ENCODE data around the gene MIB1. TPM values are rescaled to one million over a fixed set of nuclear protein-coding genes. Genes with fewer than 3 reads are reported as not detected.
"Not testable (repeated sequence)": the region's sequence is repeated elsewhere in the genome, so short reads cannot be mapped to it uniquely, and the experiment has no call there.

The MIB1 gene
- total and polyA plus RNA-seq, 9 donors: 24.4 to 58.9 (median 41.4) TPM

- Histone ChIP-seq H3K4me3 (ENCODE audit: low read length) (no peak overlapping the region), H3K27ac (ENCODE audit: low read length) (no peak overlapping the region), H3K4me1 (ENCODE audit: control insufficient read depth, insufficient read depth, low read length) (peaks cover 3% of the 10 kb centered on the region), H3K36me3 (ENCODE audit: control insufficient read depth, insufficient read depth, low read length) (peaks cover 5% of the 10 kb centered on the region), H3K27me3 (ENCODE audit: control insufficient read depth, insufficient read depth, low read length) (no peaks in the 10 kb centered on the region), H3K9me3 (replicated peaks; ENCODE audit: control insufficient read depth, low read depth, low read length) (no peaks in the 10 kb centered on the region)
- DNase-seq: no peak
- WGBS (ENCODE audit: insufficient coverage): no CpG with 5 or more reads among the region's 6 CpGs
Observed at GRCh38 chr18:21761471-21762115, 21.0 kb downstream of the MIB1 start.

GRCh38 chr18:21762181-21762772 lies 21.7 kb downstream of the MIB1 start:
- no peak for DNase-seq
- peaks cover 10% of the 10 kb centered on the region for H3K36me3 ChIP-seq (ENCODE audit: control insufficient read depth, insufficient read depth, low read length)

GRCh38 chr18:21763846-21764646 lies 23.5 kb downstream of the MIB1 start:
- Histone ChIP-seq H3K27ac (ENCODE audit: low read length) (no peak overlapping the region), H3K4me1 (ENCODE audit: control insufficient read depth, insufficient read depth, low read length) (peaks cover 3% of the 10 kb centered on the region), H3K27me3 (ENCODE audit: control insufficient read depth, insufficient read depth, low read length) (no peaks in the 10 kb centered on the region), H3K9me3 (replicated peaks; ENCODE audit: control insufficient read depth, low read depth, low read length) (no peaks in the 10 kb centered on the region), H3K4me3 (ENCODE audit: low read length) (no peak overlapping the region), H3K36me3 (ENCODE audit: control insufficient read depth, insufficient read depth, low read length) (peaks cover 23% of the 10 kb centered on the region)
- no CpG with 5 or more reads among the region's 3 CpGs for WGBS (ENCODE audit: insufficient coverage)
- no peak for DNase-seq

More at GRCh38 chr18:21762181-21762772, 21.7 kb downstream of the MIB1 start:
- Histone ChIP-seq H3K9me3 (replicated peaks; ENCODE audit: control insufficient read depth, low read depth, low read length) (no peaks in the 10 kb centered on the region), H3K4me3 (ENCODE audit: low read length) (no peak overlapping the region), H3K27me3 (ENCODE audit: control insufficient read depth, insufficient read depth, low read length) (no peaks in the 10 kb centered on the region), H3K4me1 (ENCODE audit: control insufficient read depth, insufficient read depth, low read length) (peaks cover 3% of the 10 kb centered on the region), H3K27ac (ENCODE audit: low read length) (no peak overlapping the region)

GRCh38 chr18:21769206-21769605 lies 28.6 kb downstream of the MIB1 start:
- Histone ChIP-seq H3K9me3 (replicated peaks; ENCODE audit: control insufficient read depth, low read depth, low read length) (no peaks in the 10 kb centered on the region), H3K4me3 (ENCODE audit: low read length) (no peak overlapping the region), H3K36me3 (ENCODE audit: control insufficient read depth, insufficient read depth, low read length) (peaks cover 31% of the 10 kb centered on the region), H3K27me3 (ENCODE audit: control insufficient read depth, insufficient read depth, low read length) (no peaks in the 10 kb centered on the region), H3K27ac (ENCODE audit: low read length) (no peak overlapping the region), H3K4me1 (ENCODE audit: control insufficient read depth, insufficient read depth, low read length) (no peaks in the 10 kb centered on the region)
- 100% methylated on average over 2 of the region's 4 CpGs for WGBS (ENCODE audit: insufficient coverage)
- DNase-seq: no peak

GRCh38 chr18:21774722-21775121 lies 34.1 kb downstream of the MIB1 start:
- Histone ChIP-seq H3K36me3 (ENCODE audit: control insufficient read depth, insufficient read depth, low read length) (peaks cover 20% of the 10 kb centered on the region), H3K27ac (ENCODE audit: low read length) (no peak overlapping the region), H3K4me1 (ENCODE audit: control insufficient read depth, insufficient read depth, low read length) (no peaks in the 10 kb centered on the region), H3K9me3 (replicated peaks; ENCODE audit: control insufficient read depth, low read depth, low read length) (no peaks in the 10 kb centered on the region), H3K27me3 (ENCODE audit: control insufficient read depth, insufficient read depth, low read length) (no peaks in the 10 kb centered on the region), H3K4me3 (ENCODE audit: low read length) (no peak overlapping the region)
- DNase-seq: no peak
- WGBS (ENCODE audit: insufficient coverage): 94% methylated on average over 6 of the region's 7 CpGs

- WGBS (ENCODE audit: insufficient coverage): 80% methylated on average over 1 of the region's 2 CpGs
- peaks cover 22% of the 10 kb centered on the region for H3K36me3 ChIP-seq (ENCODE audit: control insufficient read depth, insufficient read depth, low read length)
- DNase-seq: no peak
Observed at GRCh38 chr18:21777814-21778213, 37.2 kb downstream of the MIB1 start.

GRCh38 chr18:21786526-21786925 lies 45.9 kb downstream of the MIB1 start:
- no peak for DNase-seq
- peaks cover 32% of the 10 kb centered on the region for H3K36me3 ChIP-seq (ENCODE audit: control insufficient read depth, insufficient read depth, low read length)

More at GRCh38 chr18:21777814-21778213, 37.2 kb downstream of the MIB1 start:
- H3K9me3 ChIP-seq (replicated peaks; ENCODE audit: control insufficient read depth, low read depth, low read length): no peaks in the 10 kb centered on the region
- H3K4me1 ChIP-seq (ENCODE audit: control insufficient read depth, insufficient read depth, low read length): no peaks in the 10 kb centered on the region
- no peak overlapping the region for H3K4me3 ChIP-seq (ENCODE audit: low read length)
- H3K27me3 ChIP-seq (ENCODE audit: control insufficient read depth, insufficient read depth, low read length): no peaks in the 10 kb centered on the region
- no peak overlapping the region for H3K27ac ChIP-seq (ENCODE audit: low read length)

GRCh38 chr18:21796089-21796488 lies 55.5 kb downstream of the MIB1 start:
- H3K27ac ChIP-seq (ENCODE audit: low read length); H3K27me3 ChIP-seq (ENCODE audit: control insufficient read depth, insufficient read depth, low read length); DNase-seq; H3K4me3 ChIP-seq (ENCODE audit: low read length); H3K9me3 ChIP-seq (replicated peaks; ENCODE audit: control insufficient read depth, low read depth, low read length); H3K4me1 ChIP-seq (ENCODE audit: control insufficient read depth, insufficient read depth, low read length): not testable (repeated sequence)
- H3K36me3 ChIP-seq (ENCODE audit: control insufficient read depth, insufficient read depth, low read length): peaks cover 16% of the 10 kb centered on the region
- no CpG with 5 or more reads among the region's 2 CpGs for WGBS (ENCODE audit: insufficient coverage)

More at GRCh38 chr18:21786526-21786925, 45.9 kb downstream of the MIB1 start:
- no peak overlapping the region for H3K4me3 ChIP-seq (ENCODE audit: low read length)
- H3K27ac ChIP-seq (ENCODE audit: low read length): no peak overlapping the region
- H3K9me3 ChIP-seq (replicated peaks; ENCODE audit: control insufficient read depth, low read depth, low read length): peaks cover 9% of the 10 kb centered on the region
- no peaks in the 10 kb centered on the region for H3K27me3 ChIP-seq (ENCODE audit: control insufficient read depth, insufficient read depth, low read length)
- no peaks in the 10 kb centered on the region for H3K4me1 ChIP-seq (ENCODE audit: control insufficient read depth, insufficient read depth, low read length)

- peak; percentile 76 for DNase-seq
- Histone ChIP-seq H3K27ac (ENCODE audit: low read length) (peak overlapping the region; percentile 30), H3K27me3 (ENCODE audit: control insufficient read depth, insufficient read depth, low read length) (no peaks in the 10 kb centered on the region), H3K36me3 (ENCODE audit: control insufficient read depth, insufficient read depth, low read length) (peaks cover 8% of the 10 kb centered on the region), H3K4me3 (ENCODE audit: low read length) (no peak overlapping the region), H3K4me1 (ENCODE audit: control insufficient read depth, insufficient read depth, low read length) (no peaks in the 10 kb centered on the region), H3K9me3 (replicated peaks; ENCODE audit: control insufficient read depth, low read depth, low read length) (no peaks in the 10 kb centered on the region)
Observed at GRCh38 chr18:21798126-21798525, 57.5 kb downstream of the MIB1 start.

GRCh38 chr18:21799721-21800120 lies 59.1 kb downstream of the MIB1 start:
- Histone ChIP-seq H3K4me3 (ENCODE audit: low read length) (no peak overlapping the region), H3K4me1 (ENCODE audit: control insufficient read depth, insufficient read depth, low read length) (no peaks in the 10 kb centered on the region), H3K36me3 (ENCODE audit: control insufficient read depth, insufficient read depth, low read length) (peaks cover 5% of the 10 kb centered on the region), H3K27ac (ENCODE audit: low read length) (no peak overlapping the region), H3K9me3 (replicated peaks; ENCODE audit: control insufficient read depth, low read depth, low read length) (no peaks in the 10 kb centered on the region), H3K27me3 (ENCODE audit: control insufficient read depth, insufficient read depth, low read length) (no peaks in the 10 kb centered on the region)
- peak; percentile 72 for DNase-seq

Data from muscle of leg (tissue), 11 donors.